NCI-H748 treated with DMSO at 0.1 percent for 48 hours (cell line): ENCODE data around the gene PLIN4.
"Not testable (repeated sequence)": the region's sequence is repeated elsewhere in the genome, so short reads cannot be mapped to it uniquely, and the experiment has no call there.

Source experiments
- DNase-seq: peaks from one replicate; lab custom pipeline; 2025; lab: John Stamatoyannopoulos, UW

Gene PLIN4

GRCh38 chr19:4547303-4548237 lies 29.3 kb upstream of the PLIN4 start:
- DNase-seq, result no peak

GRCh38 chr19:4543842-4544647 lies 25.8 kb upstream of the PLIN4 start:
- DNase-seq, result no peak

GRCh38 chr19:4542896-4543841 lies 24.9 kb upstream of the PLIN4 start:
- DNase-seq, result no peak

- not testable (repeated sequence) for DNase-seq
These were observed 23.5 kb upstream of the PLIN4 start for GRCh38 chr19:4541806-4542145.

- no peak for DNase-seq
These were observed 23.0 kb upstream of the PLIN4 start for GRCh38 chr19:4541114-4541805.

- no peak for DNase-seq
These were observed 21.7 kb upstream of the PLIN4 start, which contains the start of gene LRG1 for GRCh38 chr19:4539693-4540581. Gene LRG1 (minus strand): TSS chr19:4540036. CDS start chr19:4540013, 23 bp downstream.

GRCh38 chr19:4539169-4539692 lies 20.9 kb upstream of the PLIN4 start:
- no peak for DNase-seq

GRCh38 chr19:4538601-4538954 lies 20.3 kb upstream of the PLIN4 start:
- no peak for DNase-seq

GRCh38 chr19:4537953-4538600 lies 19.8 kb upstream of the PLIN4 start:
- no peak for DNase-seq

GRCh38 chr19:4536798-4537197 lies 18.5 kb upstream of the PLIN4 start:
- DNase-seq, result no peak

GRCh38 chr19:4534836-4535658 lies 16.8 kb upstream of the PLIN4 start, which contains the start of gene PLIN5:
Gene PLIN5 (minus strand): TSS chr19:4535224. CDS start chr19:4534074, 1,150 bp downstream.
- peak; percentile 78 for DNase-seq

- no peak for DNase-seq
These were observed 15.6 kb upstream of the PLIN4 start for GRCh38 chr19:4533835-4534424.

- DNase-seq, result no peak
These were observed 15.0 kb upstream of the PLIN4 start for GRCh38 chr19:4533334-4533733.

GRCh38 chr19:4531562-4532165 lies 13.4 kb upstream of the PLIN4 start:
- no peak for DNase-seq

- DNase-seq, result no peak
These were observed 11.7 kb upstream of the PLIN4 start for GRCh38 chr19:4529924-4530522.

GRCh38 chr19:4528843-4529242 lies 10.6 kb upstream of the PLIN4 start:
- no peak for DNase-seq

- DNase-seq, result not testable (repeated sequence)
These were observed 9.1 kb upstream of the PLIN4 start for GRCh38 chr19:4527377-4527776.
